ENCODE data around the gene PARP1. TPM values are rescaled to one million over a fixed set of nuclear protein-coding genes. Genes with fewer than 3 reads are reported as not detected.

The PARP1 gene
- total and polyA plus RNA-seq, 2 experiments from 2014 or later: 46.2 to 70.4 TPM

DNA sequence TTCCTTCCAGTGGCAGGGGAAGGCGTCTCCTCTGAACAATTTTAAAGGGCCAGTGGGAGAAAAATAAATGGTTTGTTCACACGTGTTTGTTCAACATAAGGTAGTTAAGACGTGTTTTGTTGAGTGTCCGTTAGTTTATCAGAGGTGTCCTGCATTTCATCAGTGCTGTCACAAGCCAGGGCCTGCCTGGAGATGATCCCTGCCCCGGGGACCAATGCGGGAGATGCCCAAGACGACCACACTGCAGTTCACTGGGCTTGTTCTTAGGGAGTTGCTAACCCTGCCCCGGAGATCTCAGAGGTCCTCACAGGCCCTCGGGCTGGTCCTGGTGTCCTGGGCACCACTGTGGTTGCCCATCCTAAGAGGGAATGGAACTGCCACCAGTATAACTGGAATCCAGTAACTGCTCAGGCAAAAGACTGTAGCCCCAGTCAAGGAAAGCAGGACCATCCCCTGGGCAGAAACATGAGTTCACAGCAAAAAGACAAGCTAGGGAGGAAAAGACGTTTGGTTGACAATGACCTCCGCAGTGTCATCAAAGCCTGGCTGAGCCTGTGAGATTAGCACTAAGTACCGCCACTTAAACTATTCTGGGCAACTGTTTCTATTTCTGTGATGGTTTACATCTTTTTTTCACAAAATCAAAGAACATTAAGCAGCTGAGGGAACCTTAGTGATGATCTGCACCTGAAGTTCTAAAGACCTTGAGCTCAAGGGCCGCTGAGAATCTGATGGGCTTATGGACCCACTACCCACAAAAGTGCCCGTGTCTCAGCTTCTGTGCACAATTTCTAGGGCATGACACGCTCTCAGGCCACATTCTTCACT lies 54.0 kb downstream of the PARP1 start:
- H3K36me3 ChIP-seq (ENCODE audit: low read depth): no peaks in the 10 kb centered on the region
- in situ Hi-C loops (cut with MboI): no loop called here
- H3K27me3 ChIP-seq (replicated peaks; ENCODE audit: insufficient read depth): no peaks in the 10 kb centered on the region
- no peaks in the 10 kb centered on the region for H3K4me1 ChIP-seq (ENCODE audit: insufficient read depth)
- no peaks in the 10 kb centered on the region for H3F3A ChIP-seq (ENCODE audit: insufficient read depth)
- H3K9me2 ChIP-seq (ENCODE audit: insufficient read depth): no peaks in the 10 kb centered on the region
- H3K4me2 ChIP-seq (ENCODE audit: unreplicated experiment): no peak overlapping the region
- WGBS, 2 experiments (ENCODE audit: low coverage in 1 of 2, low lambda C conversion rate in 2 of 2, missing lambda C conversion rate in 2 of 2): 67 to 68% methylated on average over 15 of the region's 15 CpGs
- no peak overlapping the region for H3K9ac ChIP-seq
- no peaks in the 10 kb centered on the region for H3K9me3 ChIP-seq (ENCODE audit: low read depth)
- no peaks in the 10 kb centered on the region for H4K20me1 ChIP-seq (ENCODE audit: insufficient read depth)
- no peak for TF ChIP-seq EZH2phosphoT487 (IDR thresholded peaks at IDR 0.05; ENCODE audit: insufficient read depth, low read depth)
- no peak for TF ChIP-seq EZH2 (IDR thresholded peaks at IDR 0.05; ENCODE audit: insufficient read depth, poor library complexity, severe bottlenecking)
- no peak overlapping the region for H3K4me3 ChIP-seq
- no peaks in the 10 kb centered on the region for H3K79me2 ChIP-seq (ENCODE audit: insufficient read depth)
- no peak for DNase-seq
- no peak overlapping the region for H3K27ac ChIP-seq
- H2AFZ ChIP-seq: no peak overlapping the region

DNA sequence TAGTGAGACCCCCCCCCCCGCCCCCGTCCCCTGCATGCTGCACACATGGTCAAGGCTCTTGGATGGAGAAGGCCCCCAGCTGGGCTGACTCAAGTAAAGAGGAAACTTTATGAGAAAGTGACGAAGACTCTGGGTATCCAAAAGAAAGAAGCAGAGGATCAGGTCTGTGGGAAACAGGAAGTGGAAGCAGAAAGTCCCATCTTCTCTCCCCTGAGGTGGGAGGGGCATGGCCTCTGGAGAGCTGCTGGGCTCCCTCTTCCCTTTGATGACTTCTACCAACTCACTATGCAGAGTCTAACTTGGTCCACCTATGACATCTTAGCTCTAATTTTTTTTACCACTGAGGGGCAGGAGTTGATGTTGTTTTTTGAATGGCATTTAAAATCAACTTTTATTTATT lies 56.2 kb downstream of the PARP1 start:
- Histone ChIP-seq H3K27ac (no peak overlapping the region), H3K4me1 (ENCODE audit: insufficient read depth) (no peaks in the 10 kb centered on the region), H3K79me2 (ENCODE audit: insufficient read depth) (no peaks in the 10 kb centered on the region), H3K9me2 (ENCODE audit: insufficient read depth) (no peaks in the 10 kb centered on the region), H3K9me3 (ENCODE audit: low read depth) (no peaks in the 10 kb centered on the region), H3K4me3 (no peak overlapping the region), H3F3A (ENCODE audit: insufficient read depth) (no peaks in the 10 kb centered on the region), H2AFZ (no peak overlapping the region), H3K36me3 (ENCODE audit: low read depth) (no peaks in the 10 kb centered on the region), H3K4me2 (ENCODE audit: unreplicated experiment) (no peak overlapping the region), H4K20me1 (ENCODE audit: insufficient read depth) (no peaks in the 10 kb centered on the region), H3K9ac (no peak overlapping the region), H3K27me3 (replicated peaks; ENCODE audit: insufficient read depth) (no peaks in the 10 kb centered on the region)
- in situ Hi-C loops (cut with MboI): no loop called here
- no peak for DNase-seq
- TF ChIP-seq EZH2phosphoT487 (IDR thresholded peaks at IDR 0.05; ENCODE audit: insufficient read depth, low read depth) (no peak), EZH2 (IDR thresholded peaks at IDR 0.05; ENCODE audit: insufficient read depth, poor library complexity, severe bottlenecking) (no peak)
- 47 to 51% methylated on average over 3 of the region's 3 CpGs for WGBS, 2 experiments (ENCODE audit: low coverage in 1 of 2, low lambda C conversion rate in 2 of 2, missing lambda C conversion rate in 2 of 2)

DNA sequence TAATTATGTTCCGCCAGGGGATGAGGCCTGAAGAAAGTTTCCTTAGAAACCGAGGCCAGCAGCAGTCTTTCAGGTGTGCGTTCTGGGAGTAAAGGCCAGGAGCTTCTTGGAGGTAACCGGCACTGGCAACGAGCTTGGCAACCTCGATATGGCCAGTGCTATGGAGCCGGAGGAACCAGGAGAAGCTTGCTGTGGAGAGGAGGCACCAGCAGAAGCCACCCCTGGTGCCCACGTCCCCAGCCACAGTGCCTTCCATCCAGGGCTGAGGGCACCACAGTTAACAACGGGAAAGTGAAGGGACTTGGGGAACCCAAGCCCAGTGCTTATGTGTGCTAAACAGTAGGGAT lies 57.4 kb downstream of the PARP1 start:
- no peaks in the 10 kb centered on the region for H3K27me3 ChIP-seq (replicated peaks; ENCODE audit: insufficient read depth)
- H3K27ac ChIP-seq: no peak overlapping the region
- 73 to 79% methylated on average over 9 of the region's 9 CpGs for WGBS, 2 experiments (ENCODE audit: low coverage in 1 of 2, low lambda C conversion rate in 2 of 2, missing lambda C conversion rate in 2 of 2)
- H3K9me2 ChIP-seq (ENCODE audit: insufficient read depth): no peaks in the 10 kb centered on the region
- H3K9me3 ChIP-seq (ENCODE audit: low read depth): no peaks in the 10 kb centered on the region
- DNase-seq: no peak
- H4K20me1 ChIP-seq (ENCODE audit: insufficient read depth): no peaks in the 10 kb centered on the region
- no peaks in the 10 kb centered on the region for H3F3A ChIP-seq (ENCODE audit: insufficient read depth)
- H3K4me3 ChIP-seq: no peak overlapping the region
- in situ Hi-C loops (cut with MboI): no loop called here
- H3K9ac ChIP-seq: no peak overlapping the region
- TF ChIP-seq EZH2phosphoT487 (IDR thresholded peaks at IDR 0.05; ENCODE audit: insufficient read depth, low read depth) (no peak), EZH2 (IDR thresholded peaks at IDR 0.05; ENCODE audit: insufficient read depth, poor library complexity, severe bottlenecking) (no peak)
- no peaks in the 10 kb centered on the region for H3K4me1 ChIP-seq (ENCODE audit: insufficient read depth)
- no peak overlapping the region for H2AFZ ChIP-seq
- no peaks in the 10 kb centered on the region for H3K79me2 ChIP-seq (ENCODE audit: insufficient read depth)
- no peaks in the 10 kb centered on the region for H3K36me3 ChIP-seq (ENCODE audit: low read depth)
- no peak overlapping the region for H3K4me2 ChIP-seq (ENCODE audit: unreplicated experiment)

DNA sequence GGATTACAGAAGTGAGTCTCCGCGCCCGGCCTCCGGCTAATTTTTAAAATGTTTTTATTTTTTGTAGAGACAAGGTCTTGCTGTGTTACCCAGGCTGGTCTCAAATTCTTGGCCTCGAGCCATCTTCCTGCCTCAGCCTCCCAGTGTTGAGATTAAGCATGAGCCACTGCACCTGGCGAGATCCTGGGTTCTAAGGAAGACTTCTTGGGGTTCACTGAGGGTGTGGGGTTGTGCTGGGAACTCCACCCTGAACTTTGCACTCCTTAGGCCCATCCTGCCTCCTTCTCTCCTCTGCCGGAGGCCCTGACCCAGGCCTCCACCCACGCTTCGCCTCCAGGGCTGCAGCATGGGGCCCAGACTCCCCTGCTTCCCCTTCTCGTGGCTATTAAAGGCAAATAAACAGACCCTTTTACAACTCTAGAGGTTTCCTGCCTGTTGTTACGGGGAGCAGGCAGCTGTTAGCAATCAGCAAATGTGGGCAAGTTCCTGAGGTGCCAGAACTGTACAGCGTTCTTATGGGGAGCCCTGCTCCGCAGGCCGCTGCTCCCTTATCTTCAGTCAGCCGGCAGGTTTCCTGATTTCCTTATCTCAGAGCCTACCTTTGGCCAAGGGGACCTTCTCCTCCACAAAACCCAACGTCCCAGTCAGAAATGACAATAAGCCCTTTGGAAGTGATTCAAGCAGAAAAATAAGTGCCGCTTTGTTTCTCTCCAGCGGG lies 57.9 kb downstream of the PARP1 start:
- Histone ChIP-seq H3K27me3 (replicated peaks; ENCODE audit: insufficient read depth) (no peaks in the 10 kb centered on the region), H3K36me3 (ENCODE audit: low read depth) (no peaks in the 10 kb centered on the region), H3F3A (ENCODE audit: insufficient read depth) (no peaks in the 10 kb centered on the region), H3K9me2 (ENCODE audit: insufficient read depth) (no peaks in the 10 kb centered on the region), H3K4me3 (no peak overlapping the region), H3K27ac (no peak overlapping the region), H3K4me2 (ENCODE audit: unreplicated experiment) (no peak overlapping the region), H4K20me1 (ENCODE audit: insufficient read depth) (no peaks in the 10 kb centered on the region), H3K79me2 (ENCODE audit: insufficient read depth) (no peaks in the 10 kb centered on the region), H2AFZ (no peak overlapping the region), H3K4me1 (ENCODE audit: insufficient read depth) (no peaks in the 10 kb centered on the region), H3K9me3 (ENCODE audit: low read depth) (no peaks in the 10 kb centered on the region), H3K9ac (no peak overlapping the region)
- DNase-seq: no peak
- 69 to 71% methylated on average over 18 of the region's 18 CpGs for WGBS, 2 experiments (ENCODE audit: low coverage in 1 of 2, low lambda C conversion rate in 2 of 2, missing lambda C conversion rate in 2 of 2)
- in situ Hi-C loops (cut with MboI): no loop called here
- TF ChIP-seq EZH2phosphoT487 (IDR thresholded peaks at IDR 0.05; ENCODE audit: insufficient read depth, low read depth) (no peak), EZH2 (IDR thresholded peaks at IDR 0.05; ENCODE audit: insufficient read depth, poor library complexity, severe bottlenecking) (no peak)
